Fibroblast of villous mesenchyme (primary cell): ENCODE measurements around the gene NR0B1. TPM values are rescaled to one million over a fixed set of nuclear protein-coding genes. Genes with fewer than 3 reads are reported as not detected.

Experiments
- DNase-seq: peaks from one replicate; pipeline ENCODE4 v3.0.0-alpha.2; 2010; ENCODE audit warnings: low read depth
- H3K4me3 ChIP-seq: 2 replicates; pipeline ENCODE4 v1.5.1; 2011; ENCODE audit warnings: low read depth, mild to moderate bottlenecking, low read length
- CTCF ChIP-seq: IDR thresholded peaks from 2 replicates; pipeline ENCODE4 v1.5.1; 2012; ENCODE audit warnings: low read depth, mild to moderate bottlenecking, low read length; ENCODE audit not compliant: insufficient read depth
- total RNA-seq: library from RNA; depleted of rRNA; stranded (reverse); fragments of >200 nt; gene quantifications from 2 replicates; pipeline ENCODE4 v1.2.3, GENCODE V29; 2012

The NR0B1 gene
- total RNA-seq, 1 donor: not detected

- no peak for DNase-seq
- H3K4me3 ChIP-seq: no peak overlapping the region
- no peak for TF ChIP-seq CTCF
These were observed 3.7 kb upstream of the NR0B1 start for GRCh38 chrX:30312858-30313257.

DNA sequence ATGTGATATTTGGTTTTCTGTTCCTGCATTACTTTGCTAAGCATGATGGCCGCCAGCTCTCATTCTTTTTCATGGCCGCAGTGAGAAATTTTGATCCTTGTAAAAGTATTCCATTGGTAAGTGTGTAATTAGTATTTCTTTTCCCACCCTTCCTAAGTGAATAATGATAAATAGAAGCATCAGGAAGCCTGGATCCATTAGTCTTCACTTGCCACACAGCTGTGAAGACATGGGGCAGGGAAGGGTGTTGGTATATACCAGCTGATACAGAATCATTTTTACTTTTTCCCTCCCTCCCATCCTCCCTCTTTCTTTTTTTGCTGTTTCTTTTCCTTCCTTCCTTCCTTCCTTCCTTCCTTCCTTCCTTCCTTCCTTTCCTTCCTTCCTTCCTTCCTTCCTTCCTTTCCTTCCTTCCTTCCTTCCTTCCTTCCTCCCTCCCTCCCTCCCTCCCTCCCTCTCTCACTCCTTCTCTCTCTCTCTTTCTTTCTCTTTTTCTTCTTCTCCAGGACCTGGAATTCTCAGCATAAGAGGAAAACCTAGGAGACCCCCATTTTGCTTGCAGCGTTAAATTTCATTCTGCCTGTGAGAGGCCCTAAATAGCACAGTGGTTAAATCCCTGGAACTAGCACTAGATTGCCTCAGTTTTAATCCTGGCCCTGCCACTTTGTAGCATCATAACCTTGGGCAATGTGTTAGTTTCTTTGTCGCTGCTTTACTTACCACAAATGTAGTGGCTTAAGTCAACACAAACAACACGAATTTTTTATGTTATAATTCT is 1.4 kb upstream of the NR0B1 start:
- DNase-seq: no peak
- no peak overlapping the region for H3K4me3 ChIP-seq
- no peak for TF ChIP-seq CTCF

DNA sequence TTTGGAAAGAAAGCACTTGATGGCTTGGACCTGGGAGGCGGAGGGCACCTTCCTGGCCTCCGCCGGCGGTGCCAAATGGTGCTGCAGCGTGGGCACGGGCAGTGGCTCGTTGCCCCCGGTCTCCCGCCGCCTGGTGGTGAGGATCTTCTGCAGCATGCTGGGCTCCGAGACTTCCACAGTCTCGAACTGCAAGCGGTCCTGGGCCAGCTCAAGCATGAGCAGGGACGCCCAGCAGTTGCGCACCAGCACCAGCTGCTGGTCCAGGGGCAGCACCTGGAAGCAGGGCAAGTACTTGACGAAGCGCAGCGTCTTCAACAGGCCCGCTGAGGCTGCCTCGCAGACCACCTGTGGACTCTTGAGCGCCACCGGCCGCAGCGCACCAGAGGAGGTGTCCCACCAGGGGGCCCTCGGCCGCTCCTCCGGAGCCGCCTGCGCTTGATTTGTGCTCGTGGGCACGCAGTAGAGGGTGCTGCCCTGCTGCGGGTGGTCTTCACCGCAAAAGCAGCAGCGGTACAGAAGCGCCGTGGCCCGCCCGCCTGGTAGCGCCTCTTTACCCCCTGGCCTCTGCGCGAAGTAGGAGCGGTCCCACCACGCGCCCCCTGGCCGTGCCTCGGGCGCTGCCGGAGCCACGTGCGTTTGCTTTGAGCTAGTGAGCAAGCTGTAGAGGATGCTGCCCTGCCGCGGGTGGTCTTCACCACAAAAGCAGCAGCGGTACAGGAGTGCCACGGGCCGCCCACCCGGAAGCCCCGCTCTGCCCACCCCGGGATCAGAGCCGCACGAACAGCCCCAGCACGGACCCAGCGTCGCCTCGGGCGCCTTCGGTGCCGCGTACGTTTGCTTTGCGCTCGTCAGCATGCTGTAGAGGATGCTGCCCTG is 689 bp downstream of the NR0B1 start:
- no peak for DNase-seq
- peak; percentile 22 for TF ChIP-seq CTCF
- H3K4me3 ChIP-seq: peak overlapping the region; percentile 25

DNA sequence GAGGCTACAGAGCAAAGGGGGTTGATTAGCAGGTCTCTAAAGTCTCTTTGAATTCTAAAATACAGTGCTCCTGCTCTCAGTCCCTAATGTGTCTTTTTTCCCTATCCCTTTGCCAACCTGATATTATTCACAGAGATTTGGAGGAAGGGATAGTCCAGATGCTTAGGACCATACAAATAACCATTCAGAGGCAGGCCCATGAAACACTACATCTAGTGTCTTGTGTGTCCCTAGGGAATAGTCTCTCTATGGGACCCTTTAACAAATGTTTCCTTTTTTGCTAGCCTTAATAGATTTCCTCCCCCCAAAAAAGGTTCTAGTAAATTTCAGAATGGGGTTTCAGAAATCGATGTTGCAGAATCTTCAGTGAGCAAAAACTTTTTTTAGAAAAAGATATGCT is 1.7 kb downstream of the NR0B1 start:
- H3K4me3 ChIP-seq: no peak overlapping the region
- no peak for TF ChIP-seq CTCF
- DNase-seq: no peak

DNA sequence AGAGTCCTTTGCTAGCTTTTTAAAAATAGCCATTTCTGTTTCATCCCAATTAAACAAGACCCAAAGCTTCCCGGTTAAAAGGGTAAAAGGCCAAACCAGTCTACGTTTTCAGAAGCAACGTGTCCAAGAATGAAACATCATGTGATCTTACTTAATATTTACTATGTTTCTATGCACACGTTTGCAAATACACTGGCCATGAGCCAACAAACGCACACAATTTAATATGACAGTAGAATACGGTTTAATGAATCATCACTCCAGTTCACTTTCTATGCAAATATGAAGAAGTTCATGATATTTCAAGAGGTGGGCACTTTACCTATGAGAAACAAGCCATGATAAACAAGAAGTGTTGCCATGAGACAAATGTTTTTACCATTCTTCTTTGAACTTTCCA is 4.3 kb downstream of the NR0B1 start:
- no peak for TF ChIP-seq CTCF
- no peak overlapping the region for H3K4me3 ChIP-seq
- DNase-seq: no peak

DNA sequence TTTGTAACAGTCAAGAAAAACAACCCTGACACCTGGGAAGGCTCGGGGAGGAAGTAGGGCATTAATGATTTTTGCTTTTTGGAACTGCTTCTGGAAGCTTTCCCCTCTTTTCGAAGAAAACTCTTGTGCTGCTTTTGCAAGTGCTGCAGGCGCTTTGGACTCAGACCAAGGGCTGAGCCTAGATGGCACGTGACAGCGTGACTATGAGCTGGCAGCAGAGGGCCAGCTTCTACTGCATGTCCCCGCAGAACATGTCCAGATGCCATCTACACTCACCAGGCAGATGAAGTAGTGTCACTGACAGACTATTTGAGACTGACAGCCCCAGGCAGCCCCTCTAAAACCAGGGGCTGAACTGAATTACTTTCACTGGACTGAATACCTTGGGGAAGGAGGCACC is 6.2 kb downstream of the NR0B1 start:
- DNase-seq: no peak
- no peak overlapping the region for H3K4me3 ChIP-seq
- no peak for TF ChIP-seq CTCF
